Calu3 (cell line): ENCODE data around the gene SYNPO2L. TPM values are rescaled to one million over a fixed set of nuclear protein-coding genes. Genes with fewer than 3 reads are reported as not detected.

ENCODE experiments used
- BruUV-seq: library from RNA; stranded (reverse); fragments of 400-500 nt; replicated peaks from 2 replicates; lab custom pipeline; 2021; lab: Mats Ljungman, UMichigan
- CTCF ChIA-PET: fragments of 300-600 bp; sonication (Branson Sonifier 250); formaldehyde crosslinking; loops from one replicate; lab custom pipeline; 2022; ENCODE audit warnings: antibody characterized with exemption; lab: Charles Lee
- DNase-seq: peaks from one replicate; pipeline ENCODE4 v3.0.0; 2022
- H3K27ac Mint-ChIP-seq: one replicate; pipeline ENCODE4 v1.8.0; 2022; ENCODE audit warnings: mixed read lengths; ENCODE audit not compliant: unreplicated experiment
- H3K27me3 Mint-ChIP-seq: one replicate; pipeline ENCODE4 v1.8.0; 2022; ENCODE audit warnings: mixed read lengths; ENCODE audit not compliant: unreplicated experiment
- H3K36me3 Mint-ChIP-seq: one replicate; pipeline ENCODE4 v1.8.0; 2022; ENCODE audit warnings: mild to moderate bottlenecking, moderate library complexity, mixed read lengths; ENCODE audit not compliant: insufficient read depth, unreplicated experiment
- H3K4me1 Mint-ChIP-seq: one replicate; pipeline ENCODE4 v1.8.0; 2022; ENCODE audit warnings: mild to moderate bottlenecking, low read depth, mixed read lengths; ENCODE audit not compliant: unreplicated experiment
- H3K4me3 Mint-ChIP-seq: one replicate; pipeline ENCODE4 v1.8.0; 2022; ENCODE audit warnings: mild to moderate bottlenecking, low read depth, moderate library complexity, mixed read lengths; ENCODE audit not compliant: unreplicated experiment
- H3K9me3 Mint-ChIP-seq: one replicate; pipeline ENCODE4 v1.8.0; 2022; ENCODE audit warnings: low read depth, mixed read lengths; ENCODE audit not compliant: unreplicated experiment
- CTCF ChIP-seq: fragments of 200-600 bp; IDR thresholded peaks from one replicate; pipeline ENCODE4 v1.8.0; 2022; ENCODE audit warnings: antibody characterized with exemption; ENCODE audit not compliant: unreplicated experiment
- intact Hi-C: fragments of 100-400 bp; cut with micrococcal nuclease; formaldehyde crosslinking; loops from one replicate; pipeline ENCODE4 v1.10.0; 2022; ENCODE audit not compliant: unreplicated experiment
- total RNA-seq: library from RNA; stranded (reverse); gene quantifications from 2 replicates; pipeline ENCODE4 v1.2.3, GENCODE V29; 2022

SYNPO2L gene
- total RNA-seq, 1 experiment from 2014 or later = not detected

GRCh38 chr10:73647211-73647874 is 8.5 kb downstream of the SYNPO2L start:
- CTCF ChIA-PET = interaction anchor here (0.6 to 1.6 kb wide), 2 partner anchors 10 to 105 kb away, joined by 3 to 4 read pairs; no protein-coding TSS in a partner anchor
- BruUV-seq = no TSS peak
- Mint-ChIP-seq H3K4me3 (no peak overlapping the region), H3K9me3 (no peaks in the 10 kb centered on the region), H3K27ac (no peak overlapping the region), H3K4me1 (no peaks in the 10 kb centered on the region), H3K27me3 (peaks cover 64% of the 10 kb centered on the region), H3K36me3 (no peaks in the 10 kb centered on the region)
- TF ChIP-seq CTCF = no peak
- no peak for DNase-seq
- intact Hi-C loops = no loop called here

- Mint-ChIP-seq H3K36me3 (no peaks in the 10 kb centered on the region), H3K4me1 (no peaks in the 10 kb centered on the region), H3K27me3 (peaks cover 61% of the 10 kb centered on the region), H3K4me3 (no peak overlapping the region), H3K27ac (no peak overlapping the region), H3K9me3 (no peaks in the 10 kb centered on the region)
- CTCF ChIA-PET = interaction anchor here (1.6 kb wide), 1 partner anchor 104 kb away, joined by 4 read pairs; no protein-coding TSS in a partner anchor
- intact Hi-C loops = no loop called here
- TF ChIP-seq CTCF = no peak
- BruUV-seq = no TSS peak
- no peak for DNase-seq
Observed at GRCh38 chr10:73646598-73647041, 9.2 kb downstream of the SYNPO2L start.

- CTCF ChIA-PET = interaction anchor here (0.7 to 3.4 kb wide), 3 partner anchors 9 to 381 kb away, joined by 4 to 20 read pairs (median 5); no protein-coding TSS in a partner anchor
- no peak for DNase-seq
- intact Hi-C loops = loop anchor here (2.0 kb wide), 1 partner anchor 380 kb away; no protein-coding TSS in a partner anchor
- Mint-ChIP-seq H3K27ac (no peak overlapping the region), H3K9me3 (no peaks in the 10 kb centered on the region), H3K4me1 (no peaks in the 10 kb centered on the region), H3K4me3 (no peak overlapping the region), H3K36me3 (no peaks in the 10 kb centered on the region), H3K27me3 (peaks cover 61% of the 10 kb centered on the region)
- no peak for TF ChIP-seq CTCF
- BruUV-seq = no TSS peak
Observed at GRCh38 chr10:73645251-73645650, 10.6 kb downstream of the SYNPO2L start.

GRCh38 chr10:73644767-73645166 is 11.1 kb downstream of the SYNPO2L start:
- H3K4me1 Mint-ChIP-seq = no peaks in the 10 kb centered on the region
- CTCF ChIA-PET = interaction anchor here (1.3 to 3.4 kb wide), 3 partner anchors 9 to 115 kb away, joined by 4 to 20 read pairs (median 4); no protein-coding TSS in a partner anchor
- no peak for DNase-seq
- H3K9me3 Mint-ChIP-seq = no peaks in the 10 kb centered on the region
- H3K27ac Mint-ChIP-seq = no peak overlapping the region
- BruUV-seq = no TSS peak
- intact Hi-C loops = loop anchor here (1.0 to 2.0 kb wide), 2 partner anchors 115 to 380 kb away; no protein-coding TSS in a partner anchor
- H3K4me3 Mint-ChIP-seq = no peak overlapping the region
- H3K27me3 Mint-ChIP-seq = peaks cover 62% of the 10 kb centered on the region
- H3K36me3 Mint-ChIP-seq = no peaks in the 10 kb centered on the region
- TF ChIP-seq CTCF = no peak
